RPMI8226 (cell line): ENCODE data around the gene DLAT.
"Not testable (repeated sequence)": the region's sequence is repeated elsewhere in the genome, so short reads cannot be mapped to it uniquely, and the experiment has no call there.

Experiments
- DNase-seq: peaks from one replicate; pipeline ENCODE4 v3.0.0-alpha.2; 2015

Gene DLAT

GRCh38 chr11:112005422-112006094, 19.6 kb upstream of the DLAT start:
- DNase-seq = no peak

- DNase-seq = not testable (repeated sequence)
Observed at GRCh38 chr11:112006095-112006441, 19.1 kb upstream of the DLAT start.

GRCh38 chr11:112011451-112011850, 13.8 kb upstream of the DLAT start:
- DNase-seq = not testable (repeated sequence)

GRCh38 chr11:112012874-112013273, 12.3 kb upstream of the DLAT start:
- no peak for DNase-seq

- no peak for DNase-seq
Observed at GRCh38 chr11:112013497-112014164, 11.6 kb upstream of the DLAT start.

GRCh38 chr11:112016088-112016764, 9.0 kb upstream of the DLAT start:
- no peak for DNase-seq

- no peak for DNase-seq
Observed at GRCh38 chr11:112016765-112017376, 8.3 kb upstream of the DLAT start.

GRCh38 chr11:112017538-112017937, 7.7 kb upstream of the DLAT start:
- DNase-seq = no peak

- DNase-seq = no peak
Observed at GRCh38 chr11:112019066-112019465, 6.1 kb upstream of the DLAT start.

- DNase-seq = no peak
Observed at GRCh38 chr11:112023104-112023503, 2.1 kb upstream of the DLAT start.

GRCh38 chr11:112024178-112024772, 933 bp upstream of the DLAT start:
- DNase-seq = peak; percentile 58

- DNase-seq = peak; percentile 23
Observed at GRCh38 chr11:112025707-112026106, 499 bp downstream of the DLAT start.

- not testable (repeated sequence) for DNase-seq
Observed at GRCh38 chr11:112026784-112027410, 1.7 kb downstream of the DLAT start.

- no peak for DNase-seq
Observed at GRCh38 chr11:112029460-112029859, 4.3 kb downstream of the DLAT start.

GRCh38 chr11:112033902-112034301, 8.7 kb downstream of the DLAT start:
- no peak for DNase-seq

- DNase-seq = no peak
Observed at GRCh38 chr11:112037527-112037926, 12.3 kb downstream of the DLAT start.

GRCh38 chr11:112042161-112042960, 17.2 kb downstream of the DLAT start:
- DNase-seq = no peak

- no peak for DNase-seq
Observed at GRCh38 chr11:112042961-112043304, 17.7 kb downstream of the DLAT start.

- no peak for DNase-seq
Observed at GRCh38 chr11:112044961-112045360, 19.8 kb downstream of the DLAT start.

GRCh38 chr11:112046647-112047046, 21.4 kb downstream of the DLAT start:
- DNase-seq = not testable (repeated sequence)

- not testable (repeated sequence) for DNase-seq
Observed at GRCh38 chr11:112048256-112048655, 23.0 kb downstream of the DLAT start.

- no peak for DNase-seq
Observed at GRCh38 chr11:112049777-112050176, 24.6 kb downstream of the DLAT start.
